Right lung (tissue), 10 donors: ENCODE data around the gene ZNF768. TPM values are rescaled to one million over a fixed set of nuclear protein-coding genes. Genes with fewer than 3 reads are reported as not detected.
A peak's percentile ranks its signal among the peaks of the same experiment; 100 is the strongest.

Source experiments
- DNase-seq, 2 donors: peaks; one replicate each; pipeline ENCODE4 v3.0.0-alpha.2; 2013
- long read RNA-seq, 8 donors: transcript quantifications; one replicate each; lab custom pipeline, GENCODE V29; 2026
- polyA plus RNA-seq, 5 donors: library from polyadenylated mRNA; unstranded; fragments of 120-200 nt; gene quantifications; one replicate each; pipeline versions ENCODE4 v1.2.1 to v1.2.3, GENCODE V29; 2013; ENCODE audit warnings: inconsistent platforms in 1 of 5, low replicate concordance in 1 of 5; ENCODE audit not compliant: insufficient read length in 5 of 5, insufficient read depth in 1 of 5

The ZNF768 gene
- polyA plus RNA-seq = 10 to 100 TPM; 28.3 to 49.8 (median 35.7) TPM
- long read RNA-seq, donor 1, transcript ZNF768-201 (2 exons, 2,315 nt) = major isoform, 31 of 39 reads
- long read RNA-seq, donor 1, partial matches to known transcripts = 6 of 39 reads
- long read RNA-seq, donor 1, other reads (novel, unspliced or antisense) = 0 of 39 reads
- long read RNA-seq, donor 2, transcript ZNF768-201 (2 exons, 2,315 nt) = major isoform, 14 of 14 reads
- long read RNA-seq, donor 2, partial matches to known transcripts = 0 of 14 reads
- long read RNA-seq, donor 2, other reads (novel, unspliced or antisense) = 0 of 14 reads
- long read RNA-seq, donor 3, transcript ZNF768-201 (2 exons, 2,315 nt) = major isoform, 17 of 17 reads
- long read RNA-seq, donor 3, partial matches to known transcripts = 0 of 17 reads
- long read RNA-seq, donor 3, other reads (novel, unspliced or antisense) = 0 of 17 reads
- long read RNA-seq, donor 4, transcript ZNF768-201 (2 exons, 2,315 nt) = major isoform, 21 of 21 reads
- long read RNA-seq, donor 4, partial matches to known transcripts = 0 of 21 reads
- long read RNA-seq, donor 4, other reads (novel, unspliced or antisense) = 0 of 21 reads
- long read RNA-seq, donor 5, transcript ZNF768-201 (2 exons, 2,315 nt) = major isoform, 25 of 27 reads
- long read RNA-seq, donor 5, partial matches to known transcripts = 0 of 27 reads
- long read RNA-seq, donor 5, other reads (novel, unspliced or antisense) = 0 of 27 reads
- long read RNA-seq, donor 6, transcript ZNF768-201 (2 exons, 2,315 nt) = major isoform, 14 of 16 reads
- long read RNA-seq, donor 6, partial matches to known transcripts = 0 of 16 reads
- long read RNA-seq, donor 6, other reads (novel, unspliced or antisense) = 0 of 16 reads
- long read RNA-seq, donor 7, transcript ZNF768-201 (2 exons, 2,315 nt) = major isoform, 32 of 32 reads
- long read RNA-seq, donor 7, partial matches to known transcripts = 0 of 32 reads
- long read RNA-seq, donor 7, other reads (novel, unspliced or antisense) = 0 of 32 reads
- long read RNA-seq, donor 8, transcript ZNF768-201 (2 exons, 2,315 nt) = major isoform, 7 of 8 reads
- long read RNA-seq, donor 8, partial matches to known transcripts = 0 of 8 reads
- long read RNA-seq, donor 8, other reads (novel, unspliced or antisense) = 0 of 8 reads

GRCh38 chr16:30526137-30526822, at the start of gene ZNF768:
Gene ZNF768, minus strand, starts transcription at chr16:30526566. Its CDS starts 153 bp downstream, at chr16:30526413.
- peak in 1 of 2 donors; percentile 26 for DNase-seq

- no peak for DNase-seq
Measured at GRCh38 chr16:30574678-30575077, 48.3 kb upstream of the ZNF768 start.

GRCh38 chr16:30571445-30572322, 45.3 kb upstream of the ZNF768 start, which contains the start of gene ZNF688:
Gene ZNF688, minus strand, starts transcription at chr16:30571714. Its CDS starts 85 bp downstream, at chr16:30571629.
- DNase-seq = peak; percentile 96 to 98

- peak; percentile 38 to 51 for DNase-seq
Measured at GRCh38 chr16:30570636-30571444, 44.5 kb upstream of the ZNF768 start.

DNA sequence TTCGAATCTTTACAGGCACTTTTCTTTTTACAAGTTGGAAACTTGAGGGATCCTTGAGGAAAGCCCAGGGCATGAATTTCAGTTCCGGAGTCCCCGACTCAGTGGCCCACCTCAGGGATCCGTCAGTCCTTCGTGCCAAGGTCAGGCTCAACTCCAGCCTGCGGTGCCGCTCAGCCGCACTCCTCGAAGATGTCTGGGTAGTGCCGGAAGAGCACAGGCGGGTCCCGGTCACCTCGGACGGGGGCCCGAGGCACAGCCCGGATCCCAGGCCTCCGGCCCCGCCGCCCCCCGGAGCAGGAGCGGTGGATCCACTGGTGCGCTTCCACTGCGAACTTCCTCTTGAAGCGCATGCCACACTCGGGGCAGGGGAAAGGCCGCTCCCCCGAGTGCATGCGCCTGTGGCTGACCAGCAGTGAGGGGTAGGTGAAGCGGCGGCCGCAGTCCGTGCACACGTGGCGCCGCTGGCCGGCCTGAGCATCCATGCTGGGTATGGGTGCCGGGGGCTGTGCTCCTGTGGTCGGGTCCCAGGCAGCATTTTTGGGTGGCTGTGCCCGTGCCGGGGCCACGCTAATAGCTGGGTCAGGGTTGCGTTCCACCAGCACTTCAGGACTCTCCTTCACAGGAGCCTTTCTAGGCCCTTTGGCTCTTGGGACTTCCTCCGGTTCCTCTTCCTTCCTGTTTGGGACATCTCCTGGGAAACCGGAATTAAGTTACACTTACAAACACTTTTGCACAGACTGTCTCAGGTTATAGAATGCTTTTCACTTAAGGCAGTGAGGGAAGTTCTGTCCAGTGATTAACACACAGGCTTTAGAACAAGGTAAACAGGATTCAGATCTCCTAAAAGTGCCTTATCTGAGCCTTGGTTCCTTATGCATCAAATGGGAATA, 43.6 kb upstream of the ZNF768 start:
- DNase-seq = no peak

GRCh38 chr16:30569281-30569680, 42.9 kb upstream of the ZNF768 start:
- no peak for DNase-seq

GRCh38 chr16:30567991-30568638, 41.7 kb upstream of the ZNF768 start:
- DNase-seq = no peak

DNA sequence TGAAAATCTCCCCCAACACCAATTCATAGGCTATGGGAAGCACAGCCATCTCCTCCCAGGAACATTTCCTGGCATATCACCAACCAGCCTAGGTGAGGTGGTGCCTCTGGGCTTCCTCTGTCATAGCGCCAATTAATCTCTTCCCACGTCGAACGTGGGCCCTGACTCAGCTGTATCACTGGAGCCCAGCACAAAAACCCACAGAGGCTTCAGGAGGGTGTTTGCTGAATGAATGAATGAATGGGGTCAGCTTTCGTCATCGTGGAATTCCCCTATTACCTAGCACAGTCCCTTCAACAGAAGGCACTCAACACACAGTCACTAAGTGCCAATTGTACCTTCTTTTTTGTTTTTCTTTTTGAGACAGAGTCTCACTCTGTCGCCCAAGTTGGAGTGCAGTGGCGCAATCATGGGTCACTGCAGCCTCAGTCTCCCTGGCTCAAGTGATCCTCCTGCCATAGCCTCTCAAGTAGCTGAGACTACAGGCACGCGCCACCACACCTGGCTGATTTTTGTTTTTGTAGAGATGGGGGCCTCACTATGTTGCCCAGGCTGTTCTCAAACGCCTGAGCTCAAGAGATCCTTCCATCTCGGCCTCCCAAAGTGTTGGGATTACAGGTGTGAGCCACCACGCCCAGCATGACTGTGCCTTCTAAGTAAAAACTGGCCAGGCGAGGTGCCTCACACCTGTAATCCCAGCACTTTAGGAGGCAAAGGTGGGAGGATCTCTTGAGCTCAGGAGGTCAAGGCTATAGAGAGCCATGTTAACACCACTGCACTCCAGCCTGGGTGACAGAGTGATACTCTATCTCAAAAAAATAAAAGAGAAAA, 41.0 kb upstream of the ZNF768 start:
- no peak for DNase-seq

GRCh38 chr16:30566531-30566930, 40.2 kb upstream of the ZNF768 start:
- no peak for DNase-seq

DNA sequence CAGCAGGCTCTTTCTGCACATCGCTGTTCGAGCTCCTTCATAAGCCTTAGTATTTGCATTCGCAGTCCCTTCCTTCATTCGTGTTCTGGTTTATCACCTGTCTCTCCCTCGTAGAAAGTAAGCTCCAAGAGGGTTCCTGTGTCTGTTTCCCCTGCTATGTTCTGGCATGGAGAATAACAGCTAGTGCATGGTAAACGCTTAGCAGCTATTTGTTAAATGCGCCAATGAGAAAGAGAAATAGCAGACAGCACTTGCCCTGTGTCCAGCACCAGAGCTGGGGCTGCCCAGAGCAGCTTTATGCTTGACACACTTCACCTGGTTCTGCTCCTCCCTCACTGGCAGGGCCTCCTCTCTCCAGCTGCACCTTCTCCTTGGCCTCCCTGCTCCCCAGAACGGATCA, 39.6 kb upstream of the ZNF768 start:
- DNase-seq = no peak

DNA sequence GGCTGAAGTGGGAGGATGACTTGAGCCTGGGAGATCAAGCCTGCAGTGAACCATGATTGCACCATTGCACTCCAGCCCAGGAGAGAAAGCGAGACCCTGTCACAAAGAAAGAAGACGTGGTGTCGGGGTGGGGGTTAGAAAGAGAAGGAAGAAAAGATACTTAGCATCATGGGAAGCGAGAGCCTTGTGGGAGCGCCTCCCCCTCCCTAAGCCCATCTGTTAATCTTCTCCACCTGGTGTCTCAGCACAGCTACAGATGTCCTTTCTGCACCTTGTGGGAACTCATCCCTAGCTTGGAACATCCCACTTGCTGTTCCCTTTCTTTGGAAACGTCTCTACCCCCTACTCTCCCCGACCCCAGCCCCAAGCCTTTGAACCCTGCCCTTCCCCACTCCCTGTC, 39.2 kb upstream of the ZNF768 start:
- no peak for DNase-seq

- no peak for DNase-seq
Measured at GRCh38 chr16:30562021-30562420, 35.7 kb upstream of the ZNF768 start.

DNA sequence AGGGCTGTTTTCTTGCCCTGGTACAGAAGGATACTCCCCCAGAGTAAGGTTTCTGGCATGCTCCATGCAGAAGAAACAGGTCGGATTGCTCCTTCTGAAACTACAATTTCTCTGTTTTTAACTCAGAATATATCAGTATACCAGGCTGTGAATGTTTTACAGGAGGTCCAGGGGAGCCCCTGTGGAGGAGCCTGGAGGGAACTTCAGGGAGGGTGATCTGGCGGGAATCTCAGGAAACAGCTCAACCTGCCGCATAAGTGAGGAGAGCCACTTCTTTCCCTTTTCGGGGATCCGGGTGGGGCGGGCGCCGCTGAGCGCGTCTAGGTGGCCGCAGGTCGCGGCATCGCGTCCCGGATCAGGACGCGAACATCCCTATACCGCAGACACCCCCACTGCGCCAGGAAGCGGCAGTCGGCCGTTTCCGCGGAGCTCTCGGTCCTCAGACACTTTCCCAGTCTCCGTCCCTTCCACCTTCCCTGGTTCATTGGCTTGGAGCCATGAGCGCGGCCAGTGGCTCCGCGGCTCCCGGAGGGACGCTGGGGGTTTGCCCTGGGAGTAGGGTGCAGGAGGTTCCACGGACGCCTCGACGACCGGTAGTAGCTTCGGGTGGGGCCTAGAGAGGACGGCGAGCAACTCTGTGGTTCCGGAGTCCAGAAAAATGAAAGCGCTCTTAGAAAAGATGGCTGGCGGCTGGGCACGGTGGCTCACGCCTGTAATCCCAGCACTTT, 34.9 kb upstream of the ZNF768 start:
- no peak for DNase-seq

GRCh38 chr16:30559690-30560089, 33.3 kb upstream of the ZNF768 start:
- DNase-seq = no peak

DNA sequence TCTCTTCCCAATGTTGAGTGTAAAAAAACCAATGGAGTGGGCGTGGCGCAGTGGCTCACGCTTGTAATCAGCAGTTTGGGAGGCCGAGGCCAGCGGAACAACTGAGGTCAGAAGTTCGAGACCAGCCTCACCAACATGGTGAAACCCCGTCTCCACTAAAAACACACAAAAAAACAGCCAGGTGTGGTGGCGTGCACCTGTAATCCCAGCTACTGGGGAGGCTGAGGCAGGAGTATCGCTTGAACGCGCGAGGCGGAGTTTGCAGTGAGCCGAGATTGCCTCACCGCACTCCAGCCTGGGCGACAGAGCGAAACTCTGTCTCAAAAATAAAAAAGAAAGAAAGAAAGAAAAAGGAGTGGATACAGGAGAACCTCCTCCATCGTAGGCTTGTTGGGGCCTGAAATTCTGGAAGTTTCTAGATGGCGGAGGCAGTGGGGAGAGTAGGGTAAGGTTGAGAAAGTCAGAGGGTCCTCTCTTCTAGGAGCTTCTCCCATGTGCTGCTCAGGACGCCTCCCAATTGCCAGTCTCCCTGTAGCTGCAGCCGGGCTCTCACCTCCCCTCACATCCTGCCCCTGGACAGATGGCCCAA, 32.5 kb upstream of the ZNF768 start:
- no peak for DNase-seq
